Measurements from ENCODE around the gene NT5C2.

DNA sequence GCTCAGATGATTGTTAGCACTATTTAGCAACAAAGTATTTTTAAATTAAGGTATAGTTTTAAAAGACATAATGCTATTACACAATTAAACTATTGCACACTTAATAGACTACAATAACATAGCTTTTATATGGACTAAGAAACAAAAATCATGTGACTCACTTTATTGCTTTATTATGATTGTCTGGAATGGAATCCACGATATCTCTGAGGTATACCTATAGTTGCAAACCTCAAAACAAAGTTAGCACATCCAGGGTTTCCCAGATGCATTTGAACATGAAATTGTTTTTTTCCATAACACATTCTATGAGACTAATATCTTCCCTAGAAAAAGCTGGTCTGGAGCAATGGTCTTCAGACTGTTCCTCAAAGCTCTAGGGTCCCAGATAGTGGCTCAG is 34.3 kb upstream of the NT5C2 start:
- TF ChIP-seq, protein P1, sequence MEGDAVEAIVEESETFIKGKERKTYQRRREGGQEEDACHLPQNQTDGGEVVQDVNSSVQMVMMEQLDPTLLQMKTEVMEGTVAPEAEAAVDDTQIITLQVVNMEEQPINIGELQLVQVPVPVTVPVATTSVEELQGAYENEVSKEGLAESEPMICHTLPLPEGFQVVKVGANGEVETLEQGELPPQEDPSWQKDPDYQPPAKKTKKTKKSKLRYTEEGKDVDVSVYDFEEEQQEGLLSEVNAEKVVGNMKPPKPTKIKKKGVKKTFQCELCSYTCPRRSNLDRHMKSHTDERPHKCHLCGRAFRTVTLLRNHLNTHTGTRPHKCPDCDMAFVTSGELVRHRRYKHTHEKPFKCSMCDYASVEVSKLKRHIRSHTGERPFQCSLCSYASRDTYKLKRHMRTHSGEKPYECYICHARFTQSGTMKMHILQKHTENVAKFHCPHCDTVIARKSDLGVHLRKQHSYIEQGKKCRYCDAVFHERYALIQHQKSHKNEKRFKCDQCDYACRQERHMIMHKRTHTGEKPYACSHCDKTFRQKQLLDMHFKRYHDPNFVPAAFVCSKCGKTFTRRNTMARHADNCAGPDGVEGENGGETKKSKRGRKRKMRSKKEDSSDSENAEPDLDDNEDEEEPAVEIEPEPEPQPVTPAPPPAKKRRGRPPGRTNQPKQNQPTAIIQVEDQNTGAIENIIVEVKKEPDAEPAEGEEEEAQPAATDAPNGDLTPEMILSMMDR (IDR thresholded peaks at IDR 0.05): no peak
- no peak for TF ChIP-seq POLR2A (IDR thresholded peaks at IDR 0.05)

All from testis (tissue), 2 donors.